ENCODE results near the gene PLGRKT.
"Not testable (repeated sequence)": the region's sequence is repeated elsewhere in the genome, so short reads cannot be mapped to it uniquely, and the experiment has no call there.

- TF ChIP-seq CTCF (IDR thresholded peaks at IDR 0.05; ENCODE audit: low read depth, low read length, poor library complexity, severe bottlenecking); EZH2phosphoT487 (IDR thresholded peaks at IDR 0.05; ENCODE audit: borderline replicate concordance, low read length): not testable (repeated sequence)
These were observed 7.4 kb upstream of the PLGRKT start for GRCh38 chr9:5445096-5445495.

Measured in DOHH2 (cell line).